GM18526 (cell line): ENCODE measurements around the gene ULBP2.

Experiments used
- POLR2A ChIP-seq: IDR thresholded peaks from 3 replicates; pipeline ENCODE4 v1.6.1; 2011; ENCODE audit not compliant: insufficient read length; ENCODE audit errors: extremely low read depth

The ULBP2 gene, protein sequence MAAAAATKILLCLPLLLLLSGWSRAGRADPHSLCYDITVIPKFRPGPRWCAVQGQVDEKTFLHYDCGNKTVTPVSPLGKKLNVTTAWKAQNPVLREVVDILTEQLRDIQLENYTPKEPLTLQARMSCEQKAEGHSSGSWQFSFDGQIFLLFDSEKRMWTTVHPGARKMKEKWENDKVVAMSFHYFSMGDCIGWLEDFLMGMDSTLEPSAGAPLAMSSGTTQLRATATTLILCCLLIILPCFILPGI

GRCh38 chr6:149941583-149942460, at the start of gene ULBP2:
Gene ULBP2, plus strand, starts transcription at chr6:149942014. Its CDS starts 59 bp downstream, at chr6:149942073.
- no peak for TF ChIP-seq POLR2A

GRCh38 chr6:149895048-149895590, 46.7 kb upstream of the ULBP2 start:
- no peak for TF ChIP-seq POLR2A

GRCh38 chr6:149895833-149896271, 46.0 kb upstream of the ULBP2 start:
- TF ChIP-seq POLR2A: no peak

DNA sequence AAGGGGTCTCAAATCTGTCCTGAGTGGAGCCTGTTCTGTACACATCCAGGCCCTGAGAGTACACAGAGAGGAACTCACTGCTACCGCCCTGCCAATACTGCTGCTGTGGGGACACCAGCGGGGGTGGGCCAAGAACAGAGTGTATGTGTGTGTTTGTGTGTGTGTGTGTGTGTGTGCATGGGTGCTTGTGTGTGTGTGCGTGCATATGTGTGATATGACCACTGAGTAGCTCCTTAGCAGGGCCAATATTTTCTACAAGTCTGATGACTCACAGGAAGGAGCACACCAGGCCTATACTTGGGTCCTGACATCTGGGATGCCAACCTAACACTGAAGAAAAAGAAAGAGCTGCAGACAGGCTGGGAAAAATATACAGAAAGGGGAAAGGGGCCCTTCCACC, 45.3 kb upstream of the ULBP2 start:
- no peak for TF ChIP-seq POLR2A

DNA sequence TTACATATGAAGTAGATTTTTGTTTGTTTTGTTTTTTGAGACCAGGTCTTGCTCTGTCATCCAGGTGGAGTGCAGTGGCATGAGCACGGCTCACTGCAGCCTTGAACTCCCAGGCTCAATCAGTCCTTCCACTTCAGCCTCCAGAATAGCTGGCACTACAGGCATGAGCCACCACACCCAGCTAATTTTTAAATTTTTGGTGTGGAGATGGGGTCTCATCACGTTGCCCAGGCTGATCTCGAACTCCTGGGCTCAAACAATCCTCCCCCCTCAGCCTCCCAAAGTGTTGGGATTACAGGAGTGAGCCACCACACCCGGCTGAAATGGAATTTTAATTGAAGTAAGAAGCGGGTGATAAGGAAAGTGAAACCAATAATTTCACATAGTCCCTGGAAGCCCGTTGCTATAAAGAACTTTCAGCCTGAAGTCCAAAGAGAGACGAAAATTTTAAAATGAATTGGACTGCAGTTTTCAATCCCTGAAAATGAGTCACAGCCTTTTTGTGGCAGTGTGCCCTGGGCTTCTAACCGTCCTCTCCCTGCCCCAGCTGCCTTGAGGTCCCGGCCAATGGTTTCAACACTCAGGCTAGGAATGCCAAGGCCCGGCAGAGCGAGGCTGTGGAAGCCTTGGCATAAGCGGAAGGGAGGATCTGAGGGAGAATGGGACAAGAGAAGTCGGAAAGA, 44.7 kb upstream of the ULBP2 start:
- TF ChIP-seq POLR2A: no peak

DNA sequence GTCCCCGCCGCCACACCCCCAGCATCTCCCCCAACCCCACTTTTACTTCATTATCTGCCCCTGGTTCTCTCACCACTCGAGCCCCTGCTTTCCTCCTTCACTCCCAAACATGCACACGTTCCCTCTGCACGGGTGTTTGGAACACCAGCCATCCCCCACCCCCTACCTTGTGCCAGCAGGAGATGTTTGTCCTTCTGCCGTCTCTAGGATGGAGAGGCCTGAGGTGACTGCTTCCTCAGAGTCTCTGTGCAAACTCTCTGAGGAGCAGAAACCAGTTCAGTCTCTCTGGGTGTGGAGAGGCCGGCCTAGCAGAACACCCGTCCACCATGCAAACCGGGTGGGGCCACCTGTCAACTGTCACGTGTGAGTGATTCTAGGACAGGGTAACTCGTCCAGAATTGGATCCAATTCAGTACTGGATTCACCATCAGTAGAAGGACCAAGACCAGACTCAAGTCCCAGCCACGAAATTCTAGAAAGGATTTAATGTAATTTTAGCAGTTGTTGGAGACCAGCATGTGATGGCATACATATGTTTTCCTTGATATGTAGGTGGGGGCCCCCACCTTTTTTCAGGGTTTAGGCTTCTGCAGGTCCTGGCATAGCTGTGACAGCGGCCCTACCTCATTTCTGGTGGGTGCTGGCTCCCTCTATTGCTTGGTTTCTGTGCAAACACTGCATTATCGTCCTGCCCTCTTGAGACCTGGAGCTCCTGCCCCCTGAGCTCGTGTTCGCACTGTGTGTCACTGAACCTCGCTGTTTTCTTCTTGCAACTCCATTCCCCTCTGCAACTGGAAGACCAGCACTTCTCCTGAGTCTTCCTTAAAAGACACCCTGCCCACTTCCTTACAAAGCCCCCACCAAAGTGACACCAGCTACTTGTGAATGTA, 43.7 kb upstream of the ULBP2 start, which contains the start of gene RAET1E:
RAET1E (minus strand) TSS at position 259 of the 890 bp plus-strand sequence. CDS start 7,212 bp downstream, outside the sequence.
- no peak for TF ChIP-seq POLR2A

DNA sequence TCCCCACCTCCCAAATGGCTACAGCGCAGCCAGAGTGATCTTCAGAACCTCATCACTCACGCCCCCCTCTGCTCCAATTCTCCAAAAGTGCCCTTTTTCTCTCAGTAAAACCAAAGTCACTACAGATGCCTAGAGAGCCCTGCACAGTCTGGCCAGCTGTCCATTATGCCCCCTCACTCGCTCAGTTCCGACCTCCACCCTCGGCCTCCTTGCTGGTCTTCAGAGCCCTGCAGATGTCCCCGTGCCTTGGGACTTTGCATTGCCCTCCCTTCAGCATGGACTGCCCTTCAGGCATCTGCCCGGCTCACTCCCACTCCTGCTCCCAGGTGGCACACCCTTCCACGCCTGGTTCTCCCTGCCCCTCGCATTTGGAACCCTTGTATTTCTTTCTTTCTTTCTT, 42.8 kb upstream of the ULBP2 start:
- TF ChIP-seq POLR2A: no peak

- no peak for TF ChIP-seq POLR2A
Measured at GRCh38 chr6:149899486-149899885, 42.3 kb upstream of the ULBP2 start.

DNA sequence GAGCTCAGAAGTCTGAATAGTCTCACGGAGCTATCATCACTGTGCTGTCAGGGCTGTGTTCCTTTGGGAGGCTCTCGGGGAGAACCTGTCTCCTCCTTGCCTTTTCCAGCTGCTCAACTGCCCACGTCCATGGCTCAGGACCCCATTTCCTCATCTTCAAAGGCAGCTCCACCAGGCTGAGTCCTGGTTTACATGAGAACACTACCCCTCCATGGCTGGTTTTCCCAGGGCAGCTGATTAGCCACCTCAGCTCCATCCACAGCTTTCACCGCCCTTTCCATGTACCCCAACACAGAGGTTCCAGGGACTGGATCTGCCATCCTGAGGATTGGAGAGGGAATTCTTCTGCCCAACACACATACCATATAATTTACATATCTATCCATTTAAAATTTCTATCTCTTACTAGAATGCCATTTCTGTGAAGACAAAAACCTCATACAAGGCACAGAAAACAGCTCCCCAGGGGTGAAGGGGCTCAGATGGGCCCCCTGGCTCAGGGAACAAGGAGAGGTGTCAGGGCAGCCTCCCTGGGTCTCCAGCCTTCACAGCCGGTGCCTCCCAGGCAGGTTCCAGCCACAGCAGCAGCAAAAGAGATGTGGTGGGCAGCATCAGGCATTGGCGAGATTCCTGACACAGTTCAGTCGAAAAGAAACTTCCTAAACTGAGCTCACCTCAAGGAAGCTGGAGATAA, 41.7 kb upstream of the ULBP2 start:
- no peak for TF ChIP-seq POLR2A

GRCh38 chr6:149900620-149901443, 41.0 kb upstream of the ULBP2 start:
- TF ChIP-seq POLR2A: no peak

DNA sequence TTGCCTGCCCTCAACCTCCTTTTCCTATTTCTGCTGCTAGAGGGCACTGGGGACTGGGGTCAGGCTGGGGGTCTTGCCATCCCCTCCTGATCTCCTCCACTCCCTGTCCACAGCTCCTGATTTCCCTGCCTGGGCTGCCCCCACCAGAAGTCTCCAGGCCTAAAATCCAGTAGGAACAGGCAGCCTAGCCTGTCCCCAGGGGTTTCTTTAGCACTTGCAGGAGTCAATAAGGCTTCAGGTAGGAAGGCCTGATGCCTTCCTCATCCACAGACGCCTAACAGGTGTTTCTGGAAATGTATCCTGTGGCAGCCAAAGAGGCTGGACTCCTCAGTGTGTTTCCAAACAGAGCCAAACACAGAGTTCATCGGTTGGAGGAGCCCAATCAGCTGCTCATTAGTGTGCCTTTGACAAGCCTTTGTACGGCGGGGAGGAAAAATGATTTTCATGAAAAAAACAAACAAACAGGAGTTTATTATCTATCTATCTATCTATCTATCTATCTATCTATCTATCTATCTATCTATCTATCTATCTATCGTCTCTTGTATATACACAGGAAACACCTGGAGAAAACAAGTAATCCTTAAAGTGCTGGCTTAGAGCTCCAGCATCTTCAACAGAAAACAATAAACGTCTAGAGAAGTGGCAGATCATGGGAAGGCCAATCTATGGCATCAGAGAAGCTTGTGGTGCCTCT, 40.2 kb upstream of the ULBP2 start:
- TF ChIP-seq POLR2A: no peak

- TF ChIP-seq POLR2A: no peak
Measured at GRCh38 chr6:149903938-149904611, 37.7 kb upstream of the ULBP2 start.
